Naive B cell (primary cell): ENCODE measurements around the gene OPCML. TPM values are rescaled to one million over a fixed set of nuclear protein-coding genes. Genes with fewer than 3 reads are reported as not detected.

Source experiments
- ATAC-seq, 2 donors: fragments of 150-1000 bp; cut with Tn5 transposase; 2 replicates each; pipeline ENCODE4 v1.10.0; 2021; ENCODE audit warnings: low read depth in 2 of 2, mild to moderate bottlenecking in 2 of 2, moderate library complexity in 2 of 2
- DNase-seq: peaks from one replicate; pipeline ENCODE4 v3.0.0; 2022
- H3K27ac Mint-ChIP-seq, 6 donors: one replicate each; pipeline ENCODE4 v1.8.0; 2020 to 2022; ENCODE audit warnings: mild to moderate bottlenecking in 6 of 6, mixed read lengths in 6 of 6, moderate library complexity in 5 of 6, inconsistent platforms in 2 of 6
- H3K27me3 Mint-ChIP-seq, 3 donors: one replicate each; pipeline ENCODE4 v1.8.0; 2021 to 2022; ENCODE audit warnings: mixed read lengths in 3 of 3, mild to moderate bottlenecking in 1 of 3
- H3K36me3 Mint-ChIP-seq, 2 donors: one replicate each; pipeline ENCODE4 v1.8.0; 2020 to 2022; ENCODE audit warnings: mixed read lengths in 2 of 2, inconsistent platforms in 1 of 2, mild to moderate bottlenecking in 1 of 2
- H3K4me1 Mint-ChIP-seq, 3 donors: one replicate each; pipeline ENCODE4 v1.8.0; 2020 to 2022; ENCODE audit warnings: mixed read lengths in 3 of 3, inconsistent platforms in 1 of 3, mild to moderate bottlenecking in 1 of 3, moderate library complexity in 1 of 3
- H3K4me3 Mint-ChIP-seq, 8 donors: one replicate each; pipeline ENCODE4 v1.8.0; 2020 to 2022; ENCODE audit warnings: mild to moderate bottlenecking in 8 of 8, mixed read lengths in 8 of 8, moderate library complexity in 8 of 8, inconsistent platforms in 2 of 8
- H3K9me3 Mint-ChIP-seq, 7 donors: one replicate each; pipeline ENCODE4 v1.8.0; 2020 to 2022; ENCODE audit warnings: mixed read lengths in 7 of 7, mild to moderate bottlenecking in 5 of 7, inconsistent platforms in 2 of 7, moderate library complexity in 1 of 7
- polyA plus RNA-seq, 6 donors: library from polyadenylated mRNA; unstranded; fragments of 300-500 nt; fragmentation: Illumina TruSeq; gene quantifications; one replicate each; pipeline ENCODE4 v1.2.3, GENCODE V29; 2021; ENCODE audit warnings: low read depth in 6 of 6

The OPCML gene
- polyA plus RNA-seq, 6 donors from 2014 or later: not detected

DNA sequence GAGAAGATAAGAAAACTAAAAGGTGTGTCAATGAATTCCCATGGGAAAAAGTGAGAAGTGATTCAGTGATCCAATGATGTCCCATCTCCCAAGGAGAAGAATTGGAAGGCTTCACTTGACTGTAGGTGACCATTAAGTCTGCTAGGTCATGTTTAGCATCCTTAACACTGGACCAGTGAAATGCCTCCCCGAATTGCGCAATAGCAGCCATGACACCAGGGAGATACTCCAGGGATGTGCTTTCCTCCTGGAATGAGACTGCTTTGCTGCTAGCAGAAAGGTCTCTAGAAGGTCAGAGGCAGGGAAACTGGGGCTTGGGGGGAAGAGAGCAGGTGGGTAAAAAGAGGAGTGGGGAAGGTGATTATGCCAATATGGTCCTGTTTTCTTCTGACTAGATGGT lies 364.3 kb downstream of the OPCML start:
- Mint-ChIP-seq H3K27ac (no peak overlapping the region), H3K9me3 (peaks cover 0 to 2% (median 0%) of the 10 kb centered on the region in 7 donors), H3K36me3 (no peaks in the 10 kb centered on the region), H3K4me1 (no peaks in the 10 kb centered on the region), H3K4me3 (no peak overlapping the region), H3K27me3 (peaks cover 0 to 8% (median 0%) of the 10 kb centered on the region in 3 donors)
- ATAC-seq (no peak), DNase-seq (no peak)

DNA sequence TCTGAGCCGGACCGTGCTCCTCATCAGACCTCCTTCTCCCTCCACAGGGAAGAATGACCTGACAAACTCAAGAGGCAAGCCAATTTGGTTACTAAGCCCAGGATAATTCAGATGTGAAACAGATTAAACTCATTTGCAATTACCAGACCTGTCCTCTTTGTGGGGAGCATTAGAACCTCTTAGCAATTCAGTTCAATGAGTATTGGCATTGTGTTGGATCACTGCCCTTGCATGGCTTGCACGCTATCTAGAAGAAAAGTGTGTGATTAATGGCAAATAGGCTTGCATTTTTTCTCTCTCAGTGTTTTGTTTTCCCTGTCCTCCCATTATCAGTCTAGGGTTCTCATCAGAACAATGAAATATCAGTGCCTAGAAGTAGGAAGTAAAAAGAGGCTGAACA lies 365.6 kb downstream of the OPCML start:
- no peaks in the 10 kb centered on the region for H3K4me1 Mint-ChIP-seq

DNA sequence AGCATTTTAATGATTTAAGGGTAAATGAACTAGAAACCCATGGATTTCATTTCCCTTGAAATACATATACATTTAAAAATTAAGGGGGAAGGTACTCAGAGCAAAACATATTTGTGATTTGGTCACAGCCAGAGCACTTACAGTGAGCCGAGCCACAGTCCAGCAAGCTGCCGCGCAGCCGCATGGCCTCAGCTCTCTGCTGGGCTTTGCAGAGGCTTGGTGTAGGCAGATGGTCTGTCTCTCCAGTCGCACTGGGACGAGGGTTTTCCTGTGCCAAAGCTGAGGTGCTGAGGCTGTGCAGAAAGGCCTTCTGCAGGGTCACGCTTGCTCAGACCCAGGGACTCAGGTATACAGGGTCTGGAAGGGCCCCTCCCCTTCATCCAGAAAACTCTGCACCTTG lies 367.3 kb downstream of the OPCML start:
- DNase-seq (no peak), ATAC-seq (no peak)
- no peaks in the 10 kb centered on the region for H3K4me1 Mint-ChIP-seq
- no peak overlapping the region for H3K4me3 Mint-ChIP-seq
- H3K9me3 Mint-ChIP-seq: peaks cover 0 to 2% (median 0%) of the 10 kb centered on the region in 7 donors
- peaks cover 0 to 8% (median 7%) of the 10 kb centered on the region in 3 donors for H3K27me3 Mint-ChIP-seq
- no peak overlapping the region for H3K27ac Mint-ChIP-seq
- H3K36me3 Mint-ChIP-seq: no peaks in the 10 kb centered on the region

More for the DNA sequence above, 365.6 kb downstream of the OPCML start:
- DNase-seq: no peak
- Mint-ChIP-seq H3K4me3 (no peak overlapping the region), H3K27me3 (peaks cover 0 to 8% (median 7%) of the 10 kb centered on the region in 3 donors), H3K9me3 (peaks cover 0 to 2% (median 0%) of the 10 kb centered on the region in 7 donors), H3K27ac (no peak overlapping the region), H3K36me3 (no peaks in the 10 kb centered on the region)
- ATAC-seq: no peak

DNA sequence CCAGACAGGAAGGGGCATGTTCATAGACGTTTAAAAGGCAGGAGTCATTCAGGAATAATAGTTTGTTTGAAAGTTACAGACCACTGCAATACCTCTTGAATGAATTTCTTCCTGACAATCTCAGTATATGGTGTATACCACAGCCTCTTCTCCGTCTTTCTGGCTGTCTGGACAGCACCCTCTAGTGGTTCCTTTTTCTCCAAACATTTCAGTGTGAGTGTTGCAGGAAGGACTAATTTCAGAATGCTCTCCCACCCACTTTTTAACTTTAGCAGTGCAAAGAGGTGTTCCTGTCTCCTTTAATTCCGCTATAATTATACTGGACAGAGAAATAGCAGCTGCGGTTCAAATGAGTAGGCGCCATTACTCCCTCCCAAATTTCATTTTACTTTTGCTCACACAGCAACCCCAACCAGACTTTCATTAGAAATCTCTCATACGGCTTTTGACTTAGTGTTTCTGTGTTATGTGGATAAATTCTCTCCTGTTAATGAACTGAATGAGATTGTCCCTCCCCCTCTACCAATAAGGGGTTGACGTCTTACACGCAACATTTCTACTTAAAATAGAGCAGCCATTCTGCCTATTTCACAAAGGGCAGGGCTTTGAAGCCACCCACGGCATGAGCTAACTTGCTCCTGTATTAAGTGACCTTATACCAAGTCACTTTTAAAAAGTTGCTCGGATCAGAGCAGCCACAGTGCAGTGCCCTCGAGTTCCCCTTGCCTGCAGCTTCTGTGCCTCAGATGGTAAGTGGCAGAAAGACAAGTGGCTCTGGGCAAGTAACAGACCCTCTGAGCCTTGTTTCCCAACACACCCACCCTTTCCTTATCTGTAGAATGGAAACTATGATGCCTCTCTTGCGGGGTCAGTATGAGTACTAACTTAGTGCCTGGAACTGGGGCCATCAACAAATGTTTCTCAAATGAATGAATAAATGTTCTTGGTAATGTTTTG lies 368.6 kb downstream of the OPCML start:
- Mint-ChIP-seq H3K27ac (no peak overlapping the region), H3K4me3 (no peak overlapping the region), H3K4me1 (no peaks in the 10 kb centered on the region), H3K27me3 (peaks cover 7 to 10% (median 8%) of the 10 kb centered on the region in 3 donors), H3K9me3 (peaks cover 0 to 2% (median 0%) of the 10 kb centered on the region in 7 donors), H3K36me3 (no peaks in the 10 kb centered on the region)
- ATAC-seq (no peak), DNase-seq (no peak)

GRCh38 chr11:133162227-133162626 lies 370.1 kb downstream of the OPCML start:
- ATAC-seq: no peak
- Mint-ChIP-seq H3K9me3 (peaks cover 0 to 2% (median 0%) of the 10 kb centered on the region in 7 donors), H3K27ac (no peak overlapping the region), H3K4me1 (no peaks in the 10 kb centered on the region), H3K4me3 (no peak overlapping the region), H3K27me3 (peaks cover 0 to 17% (median 13%) of the 10 kb centered on the region in 3 donors), H3K36me3 (no peaks in the 10 kb centered on the region)
- DNase-seq: no peak

DNA sequence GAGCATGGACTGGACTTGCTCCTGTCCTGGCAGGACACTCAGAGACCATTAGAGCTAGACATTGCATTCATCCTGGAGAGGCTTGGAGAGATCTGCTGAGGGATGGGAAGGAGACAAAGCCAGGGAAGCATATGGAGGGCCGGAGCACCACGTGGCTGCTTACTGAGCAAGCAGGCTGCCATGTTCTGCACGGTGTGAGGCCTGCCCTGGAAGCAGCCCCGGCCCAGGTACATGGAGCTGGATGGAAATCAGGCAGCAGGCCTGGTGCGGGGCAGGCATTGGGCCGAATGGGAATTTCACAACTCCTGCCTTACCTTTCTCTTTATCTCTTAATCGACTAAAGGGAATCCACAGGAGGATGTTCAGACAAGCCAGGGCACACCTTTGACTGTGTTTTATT lies 371.5 kb downstream of the OPCML start:
- H3K4me3 Mint-ChIP-seq: peak overlapping the region in 1 of 8 donors; percentile 45
- H3K9me3 Mint-ChIP-seq: no peaks in the 10 kb centered on the region
- DNase-seq (no peak), ATAC-seq (no peak)
- H3K27ac Mint-ChIP-seq: no peak overlapping the region
- peaks cover 14 to 24% (median 23%) of the 10 kb centered on the region in 3 donors for H3K27me3 Mint-ChIP-seq
- no peaks in the 10 kb centered on the region for H3K36me3 Mint-ChIP-seq
- H3K4me1 Mint-ChIP-seq: no peaks in the 10 kb centered on the region

DNA sequence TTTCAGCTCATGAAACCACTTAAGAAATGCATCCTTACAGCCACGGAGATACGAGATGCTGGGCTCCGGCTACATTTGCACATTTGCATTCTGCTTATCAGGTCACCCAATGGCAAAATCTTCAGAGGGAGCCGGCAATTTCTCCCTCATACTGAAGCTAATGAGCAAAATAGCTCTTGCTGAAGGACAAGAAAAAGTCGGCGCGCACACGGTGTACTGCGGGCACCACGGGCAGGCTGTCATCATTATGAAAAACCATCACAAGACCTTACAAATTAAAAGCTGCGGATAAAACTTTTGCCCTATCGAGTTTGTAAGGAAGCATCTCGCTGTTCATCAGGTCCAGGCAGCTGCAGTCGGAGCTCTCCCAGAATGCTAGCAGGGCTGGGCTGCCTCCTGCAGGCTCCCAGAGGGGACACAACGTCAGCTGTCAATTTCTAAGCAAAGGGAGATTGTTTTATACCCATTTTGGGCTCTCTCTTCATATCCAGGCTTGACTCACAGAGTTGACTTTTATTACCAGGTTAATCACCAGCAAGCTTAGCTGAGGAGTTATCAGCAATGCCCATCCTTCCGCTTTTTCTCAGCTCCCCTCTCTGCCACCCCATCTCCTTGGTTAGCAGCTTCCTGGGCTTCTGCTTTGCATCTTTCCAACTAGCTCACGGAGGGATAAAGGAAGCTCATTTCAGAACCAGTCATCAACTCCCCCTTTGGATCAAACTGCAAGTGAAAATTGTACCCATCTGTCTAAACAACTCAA lies 375.1 kb downstream of the OPCML start:
- no peak for DNase-seq
- Mint-ChIP-seq H3K27me3 (peaks cover 29 to 37% (median 37%) of the 10 kb centered on the region in 3 donors), H3K4me1 (no peaks in the 10 kb centered on the region), H3K9me3 (no peaks in the 10 kb centered on the region), H3K4me3 (no peak overlapping the region), H3K27ac (no peak overlapping the region), H3K36me3 (no peaks in the 10 kb centered on the region)
- ATAC-seq: no peak

GRCh38 chr11:133154781-133155180 lies 377.5 kb downstream of the OPCML start:
- Mint-ChIP-seq H3K27ac (no peak overlapping the region), H3K9me3 (no peaks in the 10 kb centered on the region), H3K27me3 (peaks cover 29 to 40% (median 35%) of the 10 kb centered on the region in 3 donors), H3K36me3 (no peaks in the 10 kb centered on the region), H3K4me3 (no peak overlapping the region), H3K4me1 (no peaks in the 10 kb centered on the region)
- ATAC-seq (no peak), DNase-seq (no peak)

DNA sequence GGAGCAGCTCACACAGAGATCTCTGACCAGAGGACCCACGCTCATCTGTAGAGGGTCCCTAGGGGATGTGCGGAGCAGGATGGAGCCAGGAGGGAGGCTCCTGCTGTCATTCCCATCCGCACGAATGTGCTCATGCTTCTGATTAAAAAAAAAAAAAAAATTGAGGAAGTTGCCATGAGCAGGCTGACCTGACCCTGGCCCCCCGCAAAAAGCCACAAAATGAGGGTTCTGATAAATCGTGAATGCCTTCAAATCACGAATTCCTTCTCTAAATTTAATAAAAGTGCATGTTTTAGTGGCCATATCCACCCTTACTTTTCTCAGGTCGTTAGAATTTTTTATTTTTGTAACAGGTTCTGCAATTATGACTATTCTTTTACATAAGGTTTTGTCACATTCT lies 378.2 kb downstream of the OPCML start:
- H3K4me1 Mint-ChIP-seq: no peaks in the 10 kb centered on the region
- no peak for DNase-seq
- H3K36me3 Mint-ChIP-seq: no peaks in the 10 kb centered on the region
- no peak overlapping the region for H3K4me3 Mint-ChIP-seq
- ATAC-seq: no peak
- H3K9me3 Mint-ChIP-seq: peaks cover 0 to 3% (median 0%) of the 10 kb centered on the region in 7 donors
- no peak overlapping the region for H3K27ac Mint-ChIP-seq
- H3K27me3 Mint-ChIP-seq: peaks cover 29 to 40% (median 29%) of the 10 kb centered on the region in 3 donors

- peaks cover 26 to 40% (median 29%) of the 10 kb centered on the region in 3 donors for H3K27me3 Mint-ChIP-seq
- H3K9me3 Mint-ChIP-seq: peaks cover 0 to 3% (median 0%) of the 10 kb centered on the region in 7 donors
- no peaks in the 10 kb centered on the region for H3K36me3 Mint-ChIP-seq
- no peak overlapping the region for H3K4me3 Mint-ChIP-seq
- H3K4me1 Mint-ChIP-seq: no peaks in the 10 kb centered on the region
- H3K27ac Mint-ChIP-seq: no peak overlapping the region
- no peak for ATAC-seq
- no peak for DNase-seq
Measured at GRCh38 chr11:133153031-133153430, 379.3 kb downstream of the OPCML start.

DNA sequence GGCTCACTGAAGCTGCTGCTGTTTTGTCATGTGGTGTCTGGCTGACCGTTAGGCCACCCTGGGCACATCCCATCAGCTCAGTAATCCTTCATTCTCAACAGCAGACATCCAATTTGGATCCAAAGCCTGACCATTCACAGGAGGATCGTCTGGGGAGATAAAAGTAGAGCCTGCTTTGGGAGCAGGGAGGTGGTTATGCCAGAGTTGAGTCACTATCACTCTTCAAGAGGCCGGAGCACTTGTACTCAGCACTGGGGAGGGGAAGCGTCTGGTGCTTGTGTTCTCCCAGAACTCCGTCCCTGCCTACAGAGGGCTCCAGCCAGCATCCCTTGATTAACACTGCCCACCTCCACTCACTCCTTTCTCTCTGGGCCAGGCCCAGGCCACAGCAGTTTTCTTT lies 382.6 kb downstream of the OPCML start:
- Mint-ChIP-seq H3K9me3 (peaks cover 0 to 7% (median 0%) of the 10 kb centered on the region in 7 donors), H3K4me3 (no peak overlapping the region), H3K4me1 (no peaks in the 10 kb centered on the region), H3K27ac (no peak overlapping the region), H3K36me3 (no peaks in the 10 kb centered on the region), H3K27me3 (peaks cover 5 to 20% (median 16%) of the 10 kb centered on the region in 3 donors)
- no peak for DNase-seq
- no peak for ATAC-seq

GRCh38 chr11:133147625-133148024 lies 384.7 kb downstream of the OPCML start:
- Mint-ChIP-seq H3K27ac (no peak overlapping the region), H3K4me1 (no peaks in the 10 kb centered on the region), H3K27me3 (peaks cover 0 to 16% (median 15%) of the 10 kb centered on the region in 3 donors), H3K4me3 (no peak overlapping the region), H3K36me3 (no peaks in the 10 kb centered on the region), H3K9me3 (peaks cover 0 to 7% (median 0%) of the 10 kb centered on the region in 7 donors)
- ATAC-seq (no peak), DNase-seq (no peak)

DNA sequence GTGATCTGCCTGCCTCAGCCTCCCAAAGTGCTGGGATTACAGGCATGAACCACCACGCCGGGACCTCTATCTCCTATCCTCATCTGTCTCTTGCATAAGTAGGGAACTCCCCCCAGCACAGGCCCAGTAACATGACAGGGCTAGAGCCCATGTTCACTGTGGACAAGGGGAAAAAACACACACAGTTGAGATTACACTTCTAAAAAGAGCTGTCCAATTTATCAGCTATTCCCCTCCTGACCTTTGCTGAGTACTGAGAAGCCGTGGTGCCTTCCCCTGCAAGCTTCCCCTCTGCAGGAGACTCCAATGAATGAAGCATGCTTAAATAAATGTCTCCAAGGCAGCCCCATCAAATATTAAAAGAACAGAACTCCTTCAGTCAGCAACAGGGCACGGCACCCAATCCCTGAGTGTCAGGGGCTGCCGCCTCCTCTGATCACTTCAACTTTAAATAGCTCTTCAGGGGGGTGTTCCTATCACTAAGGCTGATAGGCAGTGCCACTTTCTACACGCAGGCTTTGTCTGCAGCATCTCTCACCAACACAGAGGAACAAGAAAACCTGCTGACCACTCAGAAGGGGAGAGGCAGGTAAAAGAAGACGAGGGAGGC lies 385.5 kb downstream of the OPCML start:
- Mint-ChIP-seq H3K36me3 (no peaks in the 10 kb centered on the region), H3K9me3 (peaks cover 0 to 8% (median under 1%) of the 10 kb centered on the region in 7 donors), H3K4me3 (no peak overlapping the region), H3K4me1 (no peaks in the 10 kb centered on the region), H3K27me3 (peaks cover 0 to 23% (median 11%) of the 10 kb centered on the region in 3 donors), H3K27ac (no peak overlapping the region)
- DNase-seq: no peak
- ATAC-seq: no peak
